CD4-positive, alpha-beta T cell (primary cell): Measurements from ENCODE around the gene SBNO2. TPM values are rescaled to one million over a fixed set of nuclear protein-coding genes. Genes with fewer than 3 reads are reported as not detected.

Experiments
- ATAC-seq: fragments of 200-7000 bp; cut with Tn5 transposase; one replicate; pipeline ENCODE4 v1.10.0; 2022; ENCODE audit warnings: mild to moderate bottlenecking; ENCODE audit not compliant: poor library complexity
- CTCF ChIA-PET: fragments of 350-600 bp; sonication (Branson Sonifier 250); formaldehyde crosslinking; loops from one replicate; lab custom pipeline; 2021; ENCODE audit warnings: antibody characterized with exemption, inconsistent platforms; lab: Charles Lee
- POLR2A ChIA-PET: fragments of 350-600 bp; sonication (Branson Sonifier 250); formaldehyde crosslinking; loops from one replicate; lab custom pipeline; 2021; ENCODE audit warnings: antibody characterized with exemption, inconsistent platforms; lab: Charles Lee
- DNase-seq, 14 experiments: peaks; one replicate each; pipeline ENCODE4 v3.0.0-alpha.2; 2013 to 2020; ENCODE audit warnings: mixed read lengths in 2 of 14
- H3K27ac ChIP-seq, 2 donors: one replicate each; pipeline versions ENCODE4 v1.5.1 to v1.7.0; 2013; ENCODE audit warnings: low read length in 2 of 2, low read depth in 1 of 2, mild to moderate bottlenecking in 1 of 2
- H3K27me3 ChIP-seq, 2 experiments: 1 replicate in 1 of 2; 2 replicates in 1 of 2; pipeline versions ENCODE4 v1.6.1 to v1.7.0; 2013; ENCODE audit warnings: low read length in 2 of 2, control low read depth in 1 of 2, mild to moderate bottlenecking in 1 of 2, moderate library complexity in 1 of 2; ENCODE audit not compliant: insufficient read depth in 2 of 2, control insufficient read depth in 1 of 2
- H3K36me3 ChIP-seq: one replicate; pipeline ENCODE4 v1.6.1; 2013; ENCODE audit warnings: low read length, control low read depth; ENCODE audit not compliant: insufficient read depth
- H3K4me1 ChIP-seq: one replicate; pipeline ENCODE4 v1.6.1; 2013; ENCODE audit warnings: low read length, control low read depth; ENCODE audit not compliant: insufficient read depth
- H3K4me3 ChIP-seq: one replicate; pipeline ENCODE4 v1.5.1; 2013; ENCODE audit warnings: mild to moderate bottlenecking, low read length, moderate library complexity
- H3K9me3 ChIP-seq, 2 experiments: 1 replicate in 1 of 2; 2 replicates in 1 of 2; pipeline versions ENCODE4 v1.6.1 to v1.7.0; 2013; ENCODE audit warnings: low read length in 2 of 2, mild to moderate bottlenecking in 2 of 2, control low read depth in 1 of 2, moderate library complexity in 1 of 2; ENCODE audit not compliant: control insufficient read depth in 1 of 2, insufficient read depth in 1 of 2
- H3K27ac Mint-ChIP-seq: one replicate; pipeline ENCODE4 v1.8.0; 2020; ENCODE audit warnings: mixed read lengths
- H3K27me3 Mint-ChIP-seq: one replicate; pipeline ENCODE4 v1.8.0; 2021; ENCODE audit warnings: mixed read lengths
- H3K36me3 Mint-ChIP-seq: one replicate; pipeline ENCODE4 v1.8.0; 2021; ENCODE audit warnings: low read depth, mixed read lengths
- H3K4me1 Mint-ChIP-seq: one replicate; pipeline ENCODE4 v1.8.0; 2021; ENCODE audit warnings: low read depth, mixed read lengths
- H3K4me3 Mint-ChIP-seq: one replicate; pipeline ENCODE4 v1.8.0; 2020; ENCODE audit warnings: mild to moderate bottlenecking, mixed read lengths
- H3K9me3 Mint-ChIP-seq: one replicate; pipeline ENCODE4 v1.8.0; 2020; ENCODE audit warnings: mixed read lengths
- CTCF ChIP-seq: fragments of 200-600 bp; IDR thresholded peaks from one replicate; pipeline ENCODE4 v1.8.0; 2022; ENCODE audit warnings: antibody characterized with exemption, mild to moderate bottlenecking
- intact Hi-C, 2 experiments: fragments of 100-400 bp; cut with DNase I in 1 of 2; cut with micrococcal nuclease in 1 of 2; formaldehyde crosslinking; loops; one replicate each; pipeline versions ENCODE4 v1.15.1 to v1.9.0; 2023 to 2025; cut with DNase I, micrococcal nuclease
- total RNA-seq, 174 experiments: library from RNA in 2 of 174; stranded (reverse) in 2 of 174; gene quantifications; one replicate each; pipeline ENCODE4 v1.2.3 and lab custom pipeline; 2021 to 2026

Gene SBNO2
- total RNA-seq, 2 experiments from 2014 or later: 126 to 137 TPM

GRCh38 chr19:1113030-1113985 lies 60.8 kb downstream of the SBNO2 start:
- Histone ChIP-seq H3K27ac (peak overlapping the region; percentile 21 to 22), H3K4me1 (peaks cover 16% of the 10 kb centered on the region), H3K36me3 (peaks cover 79% of the 10 kb centered on the region), H3K4me3 (no peak overlapping the region), H3K9me3 (peaks cover 0 to 4% of the 10 kb centered on the region in 2 experiments), H3K27me3 (no peaks in the 10 kb centered on the region)
- ATAC-seq: peak; percentile 87
- peak; percentile 73 to 94 (median 80) for DNase-seq
- peaks cover 11% of the 10 kb centered on the region for H3K36me3 Mint-ChIP-seq
- H3K27ac Mint-ChIP-seq: peak overlapping the region; percentile 30
- peak; percentile 85 for TF ChIP-seq CTCF
- no peak overlapping the region for H3K4me3 Mint-ChIP-seq
- CTCF ChIA-PET: interaction anchor here (0.6 to 2.4 kb wide), 23 partner anchors 10 to 154 kb away, joined by 3 to 48 read pairs (median 5); no protein-coding TSS in a partner anchor
- H3K9me3 Mint-ChIP-seq: no peaks in the 10 kb centered on the region
- H3K27me3 Mint-ChIP-seq: no peaks in the 10 kb centered on the region
- intact Hi-C loops: loop anchor here (1.0 to 5.0 kb wide), 2 partner anchors 79 to 127 kb away; no protein-coding TSS in a partner anchor
- no peaks in the 10 kb centered on the region for H3K4me1 Mint-ChIP-seq
- POLR2A ChIA-PET: interaction anchor here (0.6 to 1.9 kb wide), 13 partner anchors 8 to 156 kb away, joined by 3 to 14 read pairs (median 4); partner anchors contain the start of genes ABCA7, ARHGAP45, CIRBP and SBNO2

- H3K4me1 ChIP-seq: peaks cover 16% of the 10 kb centered on the region
- H3K27ac ChIP-seq: peak overlapping the region in 1 of 2 donors; percentile 21
- POLR2A ChIA-PET: interaction anchor here (0.6 to 1.9 kb wide), 7 partner anchors 8 to 111 kb away, joined by 3 to 14 read pairs (median 4); no protein-coding TSS in a partner anchor
- H3K4me3 ChIP-seq: no peak overlapping the region
- no peak for TF ChIP-seq CTCF
- H3K27me3 ChIP-seq: no peaks in the 10 kb centered on the region
- ATAC-seq: no peak
- H3K4me1 Mint-ChIP-seq: no peaks in the 10 kb centered on the region
- H3K36me3 Mint-ChIP-seq: peaks cover 7% of the 10 kb centered on the region
- peaks cover 73% of the 10 kb centered on the region for H3K36me3 ChIP-seq
- H3K4me3 Mint-ChIP-seq: no peak overlapping the region
- no peak overlapping the region for H3K27ac Mint-ChIP-seq
- DNase-seq: peak in 2 of 14 experiments; percentile 11 to 59
- H3K27me3 Mint-ChIP-seq: no peaks in the 10 kb centered on the region
- no peaks in the 10 kb centered on the region for H3K9me3 Mint-ChIP-seq
- H3K9me3 ChIP-seq: peaks cover 0 to 4% of the 10 kb centered on the region in 2 experiments
- CTCF ChIA-PET: interaction anchor here (1.1 to 2.4 kb wide), 13 partner anchors 11 to 132 kb away, joined by 3 to 48 read pairs (median 7); no protein-coding TSS in a partner anchor
- intact Hi-C loops: loop anchor here (1.0 to 5.0 kb wide), 2 partner anchors 80 to 128 kb away; no protein-coding TSS in a partner anchor
These were observed 61.6 kb downstream of the SBNO2 start for GRCh38 chr19:1112268-1113029.
